ENCODE results near the gene EFR3B. TPM values are rescaled to one million over a fixed set of nuclear protein-coding genes. Genes with fewer than 3 reads are reported as not detected.

Gene EFR3B
- total RNA-seq, 2 experiments from 2014 or later = not detected

DNA sequence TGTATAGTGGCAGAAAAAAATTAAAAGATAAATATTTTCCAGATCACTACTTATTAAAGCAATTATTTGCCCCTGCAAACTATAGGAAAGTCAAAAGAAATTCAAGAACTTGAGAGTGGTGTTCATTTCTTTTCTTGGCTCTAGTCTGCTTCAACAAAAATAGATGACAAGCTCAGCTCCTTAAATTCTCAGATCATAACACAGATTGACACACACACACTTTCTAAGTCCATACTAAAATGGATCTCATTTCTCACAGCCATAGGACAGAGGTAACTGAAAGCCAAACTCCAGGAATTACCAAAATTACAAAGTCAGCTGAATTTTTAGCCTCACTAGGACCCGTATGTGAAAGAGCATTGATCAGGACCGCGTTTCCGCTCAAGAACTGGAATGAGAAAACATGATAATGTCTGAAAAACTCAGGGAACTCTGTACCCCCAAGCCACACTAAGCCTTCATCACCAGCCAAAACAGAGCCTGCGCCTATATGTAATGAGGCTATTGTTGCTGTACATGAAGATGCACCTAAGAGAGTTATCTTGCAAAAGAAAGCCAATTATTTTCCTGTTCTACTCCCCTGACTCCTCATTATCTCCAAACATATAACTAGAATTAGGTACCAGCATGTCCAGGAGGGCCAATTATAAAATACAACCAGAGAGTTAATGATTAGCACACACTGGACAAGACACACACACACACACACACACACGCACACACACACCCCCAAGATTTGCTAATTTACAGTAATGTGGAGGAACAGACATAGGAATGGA is 16.5 kb upstream of the EFR3B start:
- Histone ChIP-seq H3K27ac (ENCODE audit: low read depth, low read length, poor library complexity, severe bottlenecking) (no peak overlapping the region), H4K20me1 (ENCODE audit: insufficient read depth, low read length) (no peaks in the 10 kb centered on the region), H3K4me3 (ENCODE audit: low read depth, low read length, poor library complexity, severe bottlenecking) (no peak overlapping the region), H3K9me2 (ENCODE audit: insufficient read depth, low read length) (no peaks in the 10 kb centered on the region), H3K4me1 (ENCODE audit: insufficient read depth, low read length, poor library complexity, severe bottlenecking) (no peaks in the 10 kb centered on the region), H3K9me3 (ENCODE audit: low read length) (no peaks in the 10 kb centered on the region), H3K79me2 (ENCODE audit: insufficient read depth, low read depth, low read length) (no peaks in the 10 kb centered on the region), H3K4me2 (ENCODE audit: low read length) (no peak overlapping the region), H2AFZ (ENCODE audit: low read length) (no peak overlapping the region), H3K36me3 (ENCODE audit: insufficient read depth, low read length) (no peaks in the 10 kb centered on the region)
- no TSS peak for BruUV-seq (replicated peaks)
- ChIA-PET POLR2A (no interaction called here), CTCF (ENCODE audit: unreplicated experiment) (no interaction called here)
- TF ChIP-seq, protein P1, sequence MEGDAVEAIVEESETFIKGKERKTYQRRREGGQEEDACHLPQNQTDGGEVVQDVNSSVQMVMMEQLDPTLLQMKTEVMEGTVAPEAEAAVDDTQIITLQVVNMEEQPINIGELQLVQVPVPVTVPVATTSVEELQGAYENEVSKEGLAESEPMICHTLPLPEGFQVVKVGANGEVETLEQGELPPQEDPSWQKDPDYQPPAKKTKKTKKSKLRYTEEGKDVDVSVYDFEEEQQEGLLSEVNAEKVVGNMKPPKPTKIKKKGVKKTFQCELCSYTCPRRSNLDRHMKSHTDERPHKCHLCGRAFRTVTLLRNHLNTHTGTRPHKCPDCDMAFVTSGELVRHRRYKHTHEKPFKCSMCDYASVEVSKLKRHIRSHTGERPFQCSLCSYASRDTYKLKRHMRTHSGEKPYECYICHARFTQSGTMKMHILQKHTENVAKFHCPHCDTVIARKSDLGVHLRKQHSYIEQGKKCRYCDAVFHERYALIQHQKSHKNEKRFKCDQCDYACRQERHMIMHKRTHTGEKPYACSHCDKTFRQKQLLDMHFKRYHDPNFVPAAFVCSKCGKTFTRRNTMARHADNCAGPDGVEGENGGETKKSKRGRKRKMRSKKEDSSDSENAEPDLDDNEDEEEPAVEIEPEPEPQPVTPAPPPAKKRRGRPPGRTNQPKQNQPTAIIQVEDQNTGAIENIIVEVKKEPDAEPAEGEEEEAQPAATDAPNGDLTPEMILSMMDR (conservative IDR thresholded peaks at IDR 0.05; ENCODE audit: low read length) = no peak
- no peak for TF ChIP-seq EZH2phosphoT487 (IDR thresholded peaks at IDR 0.05; ENCODE audit: borderline replicate concordance, low read depth, low read length)
- no peak for DNase-seq (ENCODE audit: low spot score)
- intact Hi-C loops (cut with micrococcal nuclease; ENCODE audit: unreplicated experiment) = no loop called here

DNA sequence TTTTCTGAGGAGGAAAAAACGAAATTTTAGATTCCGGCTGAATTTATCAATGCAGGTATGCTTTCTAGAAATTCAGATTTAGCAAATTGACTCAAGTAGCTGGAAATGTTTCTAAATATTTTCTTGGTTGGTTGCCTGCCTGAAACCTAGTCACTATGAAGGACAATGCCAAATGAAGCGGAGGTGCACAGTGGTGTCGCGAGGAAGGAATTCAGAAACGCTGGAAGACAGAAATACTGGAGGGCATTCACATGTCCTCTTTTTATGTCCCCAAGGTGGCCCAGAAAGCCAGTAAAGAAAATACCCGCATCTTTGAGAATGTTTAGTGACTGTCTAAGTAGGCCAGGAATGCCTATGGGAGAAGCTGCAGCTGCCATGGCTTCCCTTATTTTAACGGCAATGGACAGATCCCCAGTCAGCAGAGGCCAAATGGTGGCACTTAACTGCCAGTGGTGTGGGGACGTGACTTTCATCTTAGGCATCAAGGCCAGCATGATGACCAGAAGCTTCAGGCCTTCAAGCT is 15.8 kb upstream of the EFR3B start:
- Histone ChIP-seq H3K9me3 (ENCODE audit: low read length) (no peaks in the 10 kb centered on the region), H4K20me1 (ENCODE audit: insufficient read depth, low read length) (no peaks in the 10 kb centered on the region), H2AFZ (ENCODE audit: low read length) (no peak overlapping the region), H3K36me3 (ENCODE audit: insufficient read depth, low read length) (no peaks in the 10 kb centered on the region), H3K4me3 (ENCODE audit: low read depth, low read length, poor library complexity, severe bottlenecking) (no peak overlapping the region), H3K9me2 (ENCODE audit: insufficient read depth, low read length) (no peaks in the 10 kb centered on the region), H3K4me1 (ENCODE audit: insufficient read depth, low read length, poor library complexity, severe bottlenecking) (no peaks in the 10 kb centered on the region), H3K79me2 (ENCODE audit: insufficient read depth, low read depth, low read length) (no peaks in the 10 kb centered on the region), H3K27ac (ENCODE audit: low read depth, low read length, poor library complexity, severe bottlenecking) (no peak overlapping the region), H3K4me2 (ENCODE audit: low read length) (no peak overlapping the region)
- ChIA-PET CTCF (ENCODE audit: unreplicated experiment) (no interaction called here), POLR2A (no interaction called here)
- intact Hi-C loops (cut with micrococcal nuclease; ENCODE audit: unreplicated experiment) = no loop called here
- TF ChIP-seq EZH2phosphoT487 (IDR thresholded peaks at IDR 0.05; ENCODE audit: borderline replicate concordance, low read depth, low read length) = no peak
- TF ChIP-seq, protein P1 (conservative IDR thresholded peaks at IDR 0.05; ENCODE audit: low read length) = no peak
- DNase-seq (ENCODE audit: low spot score) = no peak
- BruUV-seq (replicated peaks) = no TSS peak

DNA sequence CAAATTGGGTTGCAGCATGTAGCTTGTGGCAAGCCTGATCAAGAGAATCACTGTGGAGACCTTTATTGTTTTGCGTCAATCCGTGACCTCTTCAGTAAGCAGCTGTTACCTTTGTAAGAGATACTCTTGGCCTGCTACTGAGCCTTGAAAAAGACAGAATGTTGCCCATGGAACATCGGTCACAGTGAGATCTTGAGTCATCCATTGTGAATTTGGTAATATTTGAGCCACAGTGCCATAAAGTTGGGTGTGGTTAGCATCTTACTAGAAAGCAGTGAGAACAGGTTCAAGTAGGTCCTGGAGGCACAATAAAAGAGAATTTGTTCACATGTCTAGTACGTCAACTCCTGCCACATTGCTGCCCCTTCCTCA is 12.7 kb upstream of the EFR3B start:
- ChIA-PET POLR2A (no interaction called here), CTCF (ENCODE audit: unreplicated experiment) (no interaction called here)
- Histone ChIP-seq H3K9me3 (ENCODE audit: low read length) (no peaks in the 10 kb centered on the region), H3K36me3 (ENCODE audit: insufficient read depth, low read length) (no peaks in the 10 kb centered on the region), H3K4me1 (ENCODE audit: insufficient read depth, low read length, poor library complexity, severe bottlenecking) (no peaks in the 10 kb centered on the region), H3K4me3 (ENCODE audit: low read depth, low read length, poor library complexity, severe bottlenecking) (no peak overlapping the region), H3K79me2 (ENCODE audit: insufficient read depth, low read depth, low read length) (no peaks in the 10 kb centered on the region), H3K27ac (ENCODE audit: low read depth, low read length, poor library complexity, severe bottlenecking) (no peak overlapping the region), H2AFZ (ENCODE audit: low read length) (no peak overlapping the region), H3K4me2 (ENCODE audit: low read length) (no peak overlapping the region), H3K9me2 (ENCODE audit: insufficient read depth, low read length) (no peaks in the 10 kb centered on the region), H4K20me1 (ENCODE audit: insufficient read depth, low read length) (no peaks in the 10 kb centered on the region)
- BruUV-seq (replicated peaks) = no TSS peak
- DNase-seq (ENCODE audit: low spot score) = no peak
- TF ChIP-seq, protein P1 (conservative IDR thresholded peaks at IDR 0.05; ENCODE audit: low read length) = no peak
- no peak for TF ChIP-seq EZH2phosphoT487 (IDR thresholded peaks at IDR 0.05; ENCODE audit: borderline replicate concordance, low read depth, low read length)
- intact Hi-C loops (cut with micrococcal nuclease; ENCODE audit: unreplicated experiment) = no loop called here

All from OCI-LY7 (cell line).